Neural progenitor cell (in vitro differentiated cells): Measurements from ENCODE around the gene DDX56. TPM values are rescaled to one million over a fixed set of nuclear protein-coding genes. Genes with fewer than 3 reads are reported as not detected.
"Not testable (repeated sequence)": the region's sequence is repeated elsewhere in the genome, so short reads cannot be mapped to it uniquely, and the experiment has no call there.

Experiments
- DNase-seq: peaks from one replicate; pipeline ENCODE4 v3.0.0-alpha.2; 2016; ENCODE audit warnings: low spot score
- H2AFZ ChIP-seq: fragments of 200-600 bp; sonication (generic); replicated peaks from 2 replicates; pipeline ENCODE4 v1.6.1; 2016; ENCODE audit warnings: antibody characterized with exemption
- H3F3A ChIP-seq: fragments of 200-600 bp; sonication (generic); 2 replicates; pipeline ENCODE4 v1.6.1; 2016; ENCODE audit warnings: antibody characterized with exemption, low read depth
- H3K27ac ChIP-seq: fragments of 200-600 bp; sonication (generic); 2 replicates; pipeline ENCODE4 v1.5.1; 2016; ENCODE audit warnings: mild to moderate bottlenecking
- H3K27me3 ChIP-seq: fragments of 200-600 bp; sonication (generic); 2 replicates; pipeline ENCODE4 v1.6.1; 2016; ENCODE audit warnings: mild to moderate bottlenecking, moderate library complexity
- H3K36me3 ChIP-seq: fragments of 200-600 bp; sonication (generic); 2 replicates; pipeline ENCODE4 v1.5.1; 2016
- H3K4me1 ChIP-seq: fragments of 200-600 bp; sonication (generic); 2 replicates; pipeline ENCODE4 v1.6.1; 2016; ENCODE audit warnings: mixed run types
- H3K4me2 ChIP-seq: fragments of 200-600 bp; sonication (generic); 2 replicates; pipeline ENCODE4 v1.6.1; 2016
- H3K4me3 ChIP-seq: fragments of 200-600 bp; sonication (generic); 2 replicates; pipeline ENCODE4 v1.5.1; 2016
- H3K79me2 ChIP-seq: fragments of 200-600 bp; sonication (generic); 2 replicates; pipeline ENCODE4 v1.6.1; 2016; ENCODE audit warnings: low read depth
- H3K9ac ChIP-seq: fragments of 200-600 bp; sonication (generic); 2 replicates; pipeline ENCODE4 v1.6.1; 2016
- H3K9me3 ChIP-seq: fragments of 200-600 bp; sonication (generic); 2 replicates; pipeline ENCODE4 v1.5.1; 2016; ENCODE audit warnings: low read depth
- H4K20me1 ChIP-seq: fragments of 200-600 bp; sonication (generic); 2 replicates; pipeline ENCODE4 v1.6.1; 2016; ENCODE audit warnings: low read depth
- H3K27ac Mint-ChIP-seq: 3 replicates; pipeline ENCODE4 v1.8.0; 2021; ENCODE audit warnings: mixed read lengths
- H3K27me3 Mint-ChIP-seq: 2 replicates; pipeline ENCODE4 v1.8.0; 2022; ENCODE audit warnings: low read depth, mild to moderate bottlenecking, inconsistent platforms, moderate library complexity, mixed read lengths; ENCODE audit not compliant: insufficient read depth
- H3K36me3 Mint-ChIP-seq: 3 replicates; pipeline ENCODE4 v1.8.0; 2021; ENCODE audit warnings: mixed read lengths
- H3K4me1 Mint-ChIP-seq: 3 replicates; pipeline ENCODE4 v1.8.0; 2021; ENCODE audit warnings: mixed read lengths
- H3K4me3 Mint-ChIP-seq: 3 replicates; pipeline ENCODE4 v1.8.0; 2021; ENCODE audit warnings: mild to moderate bottlenecking, moderate library complexity, mixed read lengths
- H3K9me3 Mint-ChIP-seq: 3 replicates; pipeline ENCODE4 v1.8.0; 2020; ENCODE audit warnings: mixed read lengths
- EZH2 ChIP-seq: fragments of 200-600 bp; sonication (generic); IDR thresholded peaks from 2 replicates; pipeline ENCODE4 v1.6.1; 2017; ENCODE audit warnings: antibody characterized with exemption, mild to moderate bottlenecking, moderate library complexity
- EZH2phosphoT487 ChIP-seq: fragments of 200-600 bp; sonication (generic); IDR thresholded peaks from 2 replicates; pipeline ENCODE4 v1.6.1; 2017; ENCODE audit warnings: antibody characterized with exemption
- total RNA-seq: library from RNA; depleted of rRNA; stranded (reverse); fragments of >200 nt; gene quantifications from 2 replicates; pipeline ENCODE4 v1.2.3, GENCODE V29; 2015; ENCODE audit warnings: low replicate concordance
- TF ChIP-seq, protein P1 (sequence below): fragments of 200-600 bp; sonication (generic); IDR thresholded peaks from 2 replicates; pipeline ENCODE4 v1.5.1; 2017; ENCODE audit warnings: antibody characterized with exemption, mild to moderate bottlenecking

Gene DDX56
- total RNA-seq, 1 donor from 2014 or later, result 67.5 TPM

DNA sequence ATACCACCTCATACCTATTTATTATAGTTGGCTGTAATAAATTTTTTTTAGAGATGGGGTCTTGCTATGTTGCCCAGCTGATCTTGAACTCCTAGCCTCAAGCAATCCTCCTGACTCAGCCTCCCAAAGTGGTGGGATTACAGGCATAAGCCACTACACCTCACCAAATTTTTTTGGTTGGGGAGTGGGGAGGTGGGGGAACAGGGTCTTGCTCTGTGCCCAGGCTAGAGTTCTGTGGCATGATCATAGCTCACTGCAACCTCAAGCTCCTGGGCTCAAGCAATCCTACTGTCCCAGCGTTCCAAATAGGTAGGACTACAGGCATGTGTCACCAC is 28.8 kb upstream of the DDX56 start:
- Histone ChIP-seq H2AFZ (no peak overlapping the region), H3K79me2 (peaks cover 6% of the 10 kb centered on the region), H3K9me3 (no peaks in the 10 kb centered on the region), H3K9ac (no peak overlapping the region), H3K4me2 (no peak overlapping the region), H3K4me3 (no peak overlapping the region), H3F3A (peaks cover 13% of the 10 kb centered on the region), H3K27ac (no peak overlapping the region), H3K27me3 (no peaks in the 10 kb centered on the region), H3K36me3 (no peaks in the 10 kb centered on the region), H4K20me1 (no peaks in the 10 kb centered on the region), H3K4me1 (peaks cover 4% of the 10 kb centered on the region)
- Mint-ChIP-seq H3K27me3 (peaks cover 17% of the 10 kb centered on the region), H3K4me1 (peaks cover 7% of the 10 kb centered on the region), H3K36me3 (peaks cover 3% of the 10 kb centered on the region), H3K9me3 (no peaks in the 10 kb centered on the region), H3K27ac (no peak overlapping the region), H3K4me3 (no peak overlapping the region)
- DNase-seq, result no peak
- no peak for TF ChIP-seq EZH2phosphoT487
- TF ChIP-seq, protein P1, sequence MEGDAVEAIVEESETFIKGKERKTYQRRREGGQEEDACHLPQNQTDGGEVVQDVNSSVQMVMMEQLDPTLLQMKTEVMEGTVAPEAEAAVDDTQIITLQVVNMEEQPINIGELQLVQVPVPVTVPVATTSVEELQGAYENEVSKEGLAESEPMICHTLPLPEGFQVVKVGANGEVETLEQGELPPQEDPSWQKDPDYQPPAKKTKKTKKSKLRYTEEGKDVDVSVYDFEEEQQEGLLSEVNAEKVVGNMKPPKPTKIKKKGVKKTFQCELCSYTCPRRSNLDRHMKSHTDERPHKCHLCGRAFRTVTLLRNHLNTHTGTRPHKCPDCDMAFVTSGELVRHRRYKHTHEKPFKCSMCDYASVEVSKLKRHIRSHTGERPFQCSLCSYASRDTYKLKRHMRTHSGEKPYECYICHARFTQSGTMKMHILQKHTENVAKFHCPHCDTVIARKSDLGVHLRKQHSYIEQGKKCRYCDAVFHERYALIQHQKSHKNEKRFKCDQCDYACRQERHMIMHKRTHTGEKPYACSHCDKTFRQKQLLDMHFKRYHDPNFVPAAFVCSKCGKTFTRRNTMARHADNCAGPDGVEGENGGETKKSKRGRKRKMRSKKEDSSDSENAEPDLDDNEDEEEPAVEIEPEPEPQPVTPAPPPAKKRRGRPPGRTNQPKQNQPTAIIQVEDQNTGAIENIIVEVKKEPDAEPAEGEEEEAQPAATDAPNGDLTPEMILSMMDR, result no peak

DNA sequence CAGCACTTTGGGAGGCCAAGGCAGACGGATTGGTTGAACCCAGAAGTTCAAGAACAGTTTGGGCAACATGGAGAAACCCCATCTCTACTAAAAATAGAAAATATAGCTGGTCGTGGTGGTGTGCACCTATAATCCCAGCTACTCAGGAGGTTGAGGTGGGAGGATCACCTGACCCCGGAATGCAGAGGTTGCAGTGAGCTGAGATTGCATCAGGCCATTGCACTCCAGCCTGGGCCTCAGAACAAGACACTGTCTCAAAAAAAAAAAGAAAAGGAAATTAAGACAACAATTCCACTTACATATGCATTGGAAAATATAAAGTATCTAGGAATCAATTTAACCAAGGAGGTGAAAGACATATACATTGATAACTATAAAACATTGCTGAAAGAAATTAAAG is 25.5 kb upstream of the DDX56 start:
- Histone ChIP-seq H4K20me1 (no peaks in the 10 kb centered on the region), H3K9ac (no peak overlapping the region), H3F3A (peaks cover 8% of the 10 kb centered on the region), H3K4me2 (no peak overlapping the region), H2AFZ (no peak overlapping the region), H3K27ac (no peak overlapping the region), H3K36me3 (no peaks in the 10 kb centered on the region), H3K27me3 (no peaks in the 10 kb centered on the region), H3K79me2 (no peaks in the 10 kb centered on the region), H3K9me3 (no peaks in the 10 kb centered on the region), H3K4me1 (no peaks in the 10 kb centered on the region), H3K4me3 (no peak overlapping the region)
- DNase-seq, result no peak
- Mint-ChIP-seq H3K4me1 (peaks cover 10% of the 10 kb centered on the region), H3K9me3 (no peaks in the 10 kb centered on the region), H3K36me3 (no peaks in the 10 kb centered on the region), H3K27ac (no peak overlapping the region), H3K27me3 (peaks cover 6% of the 10 kb centered on the region), H3K4me3 (no peak overlapping the region)
- TF ChIP-seq EZH2phosphoT487, result no peak

DNA sequence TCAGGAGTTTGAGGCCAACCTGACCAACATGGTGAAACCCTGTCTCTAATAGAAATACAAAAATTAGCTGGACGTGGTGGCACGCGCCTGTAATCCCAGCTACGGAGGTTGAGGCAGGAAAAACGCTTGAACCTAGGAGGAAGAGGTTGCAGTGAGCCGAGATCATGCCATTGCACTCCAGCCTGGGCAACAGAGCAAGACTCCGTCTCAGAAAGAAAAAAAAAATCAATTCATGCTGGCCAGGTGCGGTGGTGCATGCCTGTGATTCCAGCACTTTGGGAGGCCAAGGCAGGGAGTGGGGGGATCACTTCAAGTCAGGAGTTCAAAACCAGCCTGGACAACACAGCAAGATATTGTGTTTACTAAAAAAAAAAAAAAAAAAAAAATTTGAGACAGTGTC is 23.5 kb upstream of the DDX56 start:
- H3K27me3 ChIP-seq, H3K4me3 ChIP-seq, H3F3A ChIP-seq, H3K79me2 ChIP-seq, H2AFZ ChIP-seq, H3K36me3 ChIP-seq, H3K4me2 ChIP-seq, H3K4me1 Mint-ChIP-seq, H3K27ac Mint-ChIP-seq, H3K36me3 Mint-ChIP-seq, H3K9ac ChIP-seq, H3K4me1 ChIP-seq, H3K9me3 Mint-ChIP-seq, H3K9me3 ChIP-seq, H3K4me3 Mint-ChIP-seq, DNase-seq, H4K20me1 ChIP-seq, H3K27me3 Mint-ChIP-seq, H3K27ac ChIP-seq: not testable (repeated sequence)

DNA sequence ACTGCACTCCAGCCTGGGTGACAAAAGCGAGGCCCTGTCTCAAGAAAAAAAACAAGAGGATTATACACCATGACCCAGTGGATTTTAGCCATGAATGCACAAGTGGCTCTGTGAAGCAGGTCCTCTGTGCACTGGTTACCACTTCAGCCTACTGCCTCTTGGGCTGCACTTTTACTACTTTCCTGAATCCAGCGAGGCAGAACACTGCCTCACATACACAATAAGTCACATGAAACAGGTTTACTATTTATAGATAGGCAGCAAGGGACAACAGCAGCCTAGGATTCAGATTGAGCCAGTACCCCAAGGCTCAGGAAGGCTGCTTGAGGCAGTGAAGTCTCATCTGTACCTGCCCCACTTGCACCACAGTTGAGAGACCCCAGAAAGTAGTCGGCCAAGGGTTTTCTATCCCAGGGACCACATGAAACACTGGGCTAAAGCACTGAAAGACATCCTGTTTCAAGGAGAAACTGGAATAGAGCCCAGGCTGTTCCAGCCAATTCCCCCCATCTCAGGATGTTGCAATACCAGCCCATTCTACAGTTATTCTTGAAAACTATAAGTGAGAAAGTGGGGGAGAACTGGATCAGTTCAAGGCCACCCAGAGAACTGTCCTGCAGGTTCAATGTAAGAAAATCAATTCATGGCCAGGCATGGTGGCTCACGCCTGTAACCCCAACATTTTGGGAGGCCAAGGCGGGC is 22.4 kb upstream of the DDX56 start:
- H3K27me3 ChIP-seq, result no peaks in the 10 kb centered on the region
- no peak overlapping the region for H3K4me3 ChIP-seq
- Mint-ChIP-seq H3K4me3 (no peak overlapping the region), H3K27me3 (peaks cover 7% of the 10 kb centered on the region), H3K27ac (peak overlapping the region; percentile 37), H3K4me1 (peaks cover 10% of the 10 kb centered on the region), H3K9me3 (no peaks in the 10 kb centered on the region), H3K36me3 (no peaks in the 10 kb centered on the region)
- H4K20me1 ChIP-seq, result no peaks in the 10 kb centered on the region
- H3K27ac ChIP-seq, result no peak overlapping the region
- DNase-seq, result no peak
- no peaks in the 10 kb centered on the region for H3K4me1 ChIP-seq
- peak overlapping the region; percentile 19 for H2AFZ ChIP-seq
- no peaks in the 10 kb centered on the region for H3K36me3 ChIP-seq
- H3K9ac ChIP-seq, result no peak overlapping the region
- TF ChIP-seq EZH2 (no peak), EZH2phosphoT487 (no peak)
- TF ChIP-seq, protein P1, result no peak
- H3K9me3 ChIP-seq, result no peaks in the 10 kb centered on the region
- no peak overlapping the region for H3K4me2 ChIP-seq
- peaks cover 8% of the 10 kb centered on the region for H3F3A ChIP-seq
- H3K79me2 ChIP-seq, result no peaks in the 10 kb centered on the region
